HuH-7.5 (cell line): ENCODE measurements around the gene MORC2.

Source experiments
- DNase-seq: peaks from one replicate; pipeline ENCODE4 v3.0.0; 2011; ENCODE audit warnings: low spot score

Gene MORC2

DNA sequence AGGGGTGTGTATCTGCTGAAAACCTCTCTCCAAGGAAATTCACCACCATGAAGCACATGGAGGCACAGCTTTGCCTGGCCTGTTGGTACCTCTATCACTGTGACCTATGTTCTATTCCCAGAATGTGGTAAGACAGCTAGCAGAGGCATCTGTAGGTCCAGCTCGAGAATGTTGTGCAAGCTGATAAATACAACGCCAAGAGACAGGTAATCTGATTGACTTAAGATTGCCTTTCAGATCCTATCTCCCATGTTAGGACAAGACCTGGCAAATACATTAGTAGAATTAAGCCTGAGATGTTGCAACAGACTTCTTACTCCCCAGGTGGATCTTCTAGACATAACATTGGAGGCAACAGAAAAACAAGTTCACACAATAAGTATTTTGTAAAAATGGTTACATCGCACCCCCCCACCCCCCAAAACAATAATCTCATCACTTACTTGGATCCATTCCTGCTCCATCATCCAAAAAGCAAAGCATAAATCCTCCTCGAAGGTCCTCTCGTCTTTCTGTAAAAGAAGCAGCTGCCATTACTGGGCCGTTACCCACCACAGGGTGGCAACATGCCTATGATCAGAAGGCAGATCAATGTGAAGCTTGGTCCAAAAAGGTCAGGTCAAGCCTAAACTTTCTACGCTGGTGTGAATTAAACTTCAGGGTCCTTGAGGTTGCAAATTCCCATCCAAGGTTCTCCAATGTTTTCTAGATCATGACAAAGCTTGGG, 18.5 kb downstream of the MORC2 start:
- no peak for DNase-seq

DNA sequence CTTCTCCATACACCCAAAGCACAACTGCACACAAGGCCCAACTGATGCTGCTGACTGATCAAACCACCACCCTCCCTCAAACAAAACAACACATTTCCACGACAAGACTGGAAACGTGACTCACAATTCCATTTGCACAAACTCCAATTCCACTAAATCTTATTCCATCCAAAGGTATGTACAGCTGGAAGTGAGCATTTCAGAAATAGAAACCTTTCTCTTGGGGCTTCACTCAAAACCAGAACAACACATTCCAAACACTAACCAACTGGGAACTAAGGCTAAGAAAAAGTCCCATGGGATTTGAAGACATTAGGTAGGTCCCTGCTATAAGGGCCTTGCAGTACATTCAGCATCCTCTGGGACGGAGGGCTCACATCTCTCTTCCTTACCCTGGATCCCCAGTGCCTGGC, 19.6 kb downstream of the MORC2 start:
- DNase-seq: no peak

DNA sequence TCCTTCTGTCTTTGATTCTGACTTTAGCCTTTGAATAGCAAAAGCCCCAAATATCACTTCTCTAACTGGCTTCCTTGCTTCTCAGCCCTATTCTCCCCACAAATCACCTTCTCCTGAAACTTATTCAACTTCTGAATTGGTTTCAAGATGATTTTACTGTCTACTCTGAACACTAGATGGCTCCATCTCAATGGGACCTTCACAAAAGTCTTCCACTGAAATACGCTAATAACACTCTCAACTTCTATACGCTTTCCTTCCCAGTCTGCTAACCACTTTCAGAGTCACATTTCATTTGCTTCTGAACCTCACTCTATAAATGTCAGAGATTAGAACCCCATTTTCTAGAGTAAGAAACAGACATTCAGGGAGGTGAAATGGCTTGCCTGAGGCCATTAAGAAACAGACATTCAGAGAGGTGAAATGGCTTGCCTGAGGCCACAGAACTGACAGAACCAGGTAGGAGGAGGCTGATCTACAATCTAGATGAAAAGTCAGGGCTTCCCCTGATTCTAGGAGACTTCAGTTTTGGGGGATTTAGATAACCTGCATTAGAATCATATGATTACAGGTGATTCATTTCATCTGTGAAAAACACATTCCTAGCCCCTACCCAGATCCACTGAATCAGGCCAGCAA, 20.6 kb downstream of the MORC2 start:
- no peak for DNase-seq

DNA sequence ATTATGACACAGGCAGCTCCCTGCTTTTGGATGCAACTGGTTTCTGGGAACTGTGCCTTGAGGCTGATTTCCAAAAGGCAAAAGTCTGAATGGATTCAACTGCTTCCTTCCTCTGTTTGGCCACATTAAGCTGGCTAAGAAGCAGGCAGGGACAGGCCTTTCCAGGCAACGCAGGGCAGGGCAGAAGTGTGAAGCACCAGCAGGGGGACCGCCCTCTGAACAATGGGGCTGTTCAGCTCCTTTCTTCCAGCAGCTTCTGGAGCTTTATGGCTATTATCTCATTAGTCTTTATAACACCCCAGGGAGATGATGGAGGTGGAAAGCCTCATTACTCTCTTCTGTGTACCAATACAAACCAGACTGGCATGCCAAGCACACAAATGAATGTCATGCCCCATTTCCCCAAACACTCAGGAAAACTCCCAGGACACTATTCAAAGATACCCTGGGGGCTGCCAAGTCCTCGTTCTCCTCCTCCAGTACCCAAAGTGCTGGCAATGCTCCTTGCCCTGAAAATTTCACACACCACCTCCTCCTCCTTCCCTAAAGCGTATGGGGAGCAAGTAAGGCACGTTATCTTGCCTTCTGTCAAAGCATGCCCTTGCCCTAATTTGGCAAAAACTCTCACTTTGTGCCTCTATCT, 21.3 kb downstream of the MORC2 start:
- DNase-seq: no peak

DNA sequence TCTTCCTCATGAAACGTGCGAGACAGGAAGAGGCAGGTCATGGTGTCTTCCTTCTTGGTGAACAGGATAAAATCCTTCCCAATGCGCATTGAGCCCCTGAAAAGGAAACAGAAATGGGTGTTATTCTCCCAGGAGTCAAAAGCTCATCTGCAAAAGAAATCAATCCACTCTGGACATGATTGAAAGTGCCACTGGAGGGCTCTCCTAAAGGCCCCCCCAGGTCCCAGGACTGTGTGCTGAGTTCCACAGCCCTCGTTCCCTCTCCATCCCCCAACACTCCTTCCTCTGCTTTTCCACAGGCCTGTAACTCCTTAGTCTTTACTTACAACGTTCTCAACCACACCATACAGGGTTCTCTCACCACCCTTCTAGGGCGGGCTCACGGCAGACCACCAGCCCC, 22.2 kb downstream of the MORC2 start:
- no peak for DNase-seq

DNA sequence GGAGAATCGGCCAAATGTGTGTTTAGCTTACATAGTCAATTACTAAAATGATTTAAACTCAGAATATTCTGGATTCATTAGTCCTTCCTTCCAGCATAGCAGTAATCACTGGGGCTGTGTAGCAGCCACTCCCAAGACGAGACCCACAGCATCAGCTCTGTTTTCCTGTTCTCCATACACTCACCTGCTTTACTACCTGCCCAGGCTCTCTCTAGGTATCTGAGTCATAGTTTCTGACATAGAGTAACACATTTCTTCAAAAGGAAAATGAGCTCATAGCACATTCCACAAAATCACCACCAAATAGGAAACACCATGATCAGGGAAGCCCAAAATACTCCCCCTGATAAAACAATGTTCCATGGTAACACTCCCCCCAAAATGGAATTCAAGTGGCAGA, 22.9 kb downstream of the MORC2 start:
- DNase-seq: no peak

DNA sequence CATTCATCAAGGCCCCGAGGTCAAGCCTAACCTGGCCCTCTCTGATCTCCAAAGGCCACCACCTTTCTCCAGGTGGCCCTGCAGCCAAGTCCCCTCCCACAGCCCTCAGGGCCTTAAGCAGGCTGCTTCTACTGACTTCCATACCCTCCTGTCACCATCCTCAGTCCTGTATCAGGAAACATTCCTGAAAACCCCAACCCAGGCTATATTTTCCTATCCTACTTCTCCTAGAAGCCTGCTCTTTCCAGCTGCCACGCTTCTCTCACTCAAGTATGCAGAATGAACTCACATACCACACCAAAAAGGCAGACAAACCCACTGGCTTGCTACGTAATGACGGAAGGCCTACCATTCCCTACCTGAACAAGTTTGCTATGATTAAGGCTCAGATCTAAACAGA, 23.6 kb downstream of the MORC2 start:
- DNase-seq: no peak

DNA sequence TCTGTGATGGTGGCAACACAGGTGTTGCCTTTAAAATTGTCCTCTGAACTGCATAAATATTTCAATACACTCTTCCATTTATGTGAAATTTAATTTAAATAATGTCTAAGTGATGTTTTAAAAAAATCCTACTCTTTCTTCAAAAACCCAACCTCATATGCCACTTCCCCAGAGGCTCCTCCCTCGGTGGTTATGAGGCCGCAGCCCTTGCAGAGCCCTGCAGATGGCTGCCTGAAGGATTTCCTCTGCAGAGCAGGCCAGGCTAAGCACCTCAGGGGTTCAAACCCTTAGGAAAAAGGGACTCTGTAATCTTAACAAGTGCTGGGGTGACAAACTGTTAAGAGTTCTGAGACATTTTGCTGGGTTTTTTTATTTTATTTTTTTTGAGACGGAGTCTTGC, 25.2 kb downstream of the MORC2 start:
- no peak for DNase-seq

DNA sequence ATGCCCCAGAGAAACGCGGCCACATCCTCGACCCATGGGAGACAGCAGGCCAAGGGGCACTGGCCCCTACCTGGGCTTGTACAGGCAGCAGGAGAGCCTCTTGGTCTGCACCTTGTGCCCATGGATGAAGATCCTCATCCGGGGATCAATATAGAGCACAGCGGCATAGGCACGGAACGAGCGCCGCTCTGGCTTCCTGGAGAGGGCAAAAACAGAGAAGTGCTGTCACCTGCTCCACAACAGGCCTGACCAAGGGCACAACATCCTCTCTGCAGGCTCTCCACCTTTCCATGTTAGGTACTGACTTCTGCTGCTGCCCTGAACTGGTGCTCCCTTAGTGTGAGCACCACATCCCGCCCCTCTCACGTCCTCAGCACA, 27.2 kb downstream of the MORC2 start:
- no peak for DNase-seq

DNA sequence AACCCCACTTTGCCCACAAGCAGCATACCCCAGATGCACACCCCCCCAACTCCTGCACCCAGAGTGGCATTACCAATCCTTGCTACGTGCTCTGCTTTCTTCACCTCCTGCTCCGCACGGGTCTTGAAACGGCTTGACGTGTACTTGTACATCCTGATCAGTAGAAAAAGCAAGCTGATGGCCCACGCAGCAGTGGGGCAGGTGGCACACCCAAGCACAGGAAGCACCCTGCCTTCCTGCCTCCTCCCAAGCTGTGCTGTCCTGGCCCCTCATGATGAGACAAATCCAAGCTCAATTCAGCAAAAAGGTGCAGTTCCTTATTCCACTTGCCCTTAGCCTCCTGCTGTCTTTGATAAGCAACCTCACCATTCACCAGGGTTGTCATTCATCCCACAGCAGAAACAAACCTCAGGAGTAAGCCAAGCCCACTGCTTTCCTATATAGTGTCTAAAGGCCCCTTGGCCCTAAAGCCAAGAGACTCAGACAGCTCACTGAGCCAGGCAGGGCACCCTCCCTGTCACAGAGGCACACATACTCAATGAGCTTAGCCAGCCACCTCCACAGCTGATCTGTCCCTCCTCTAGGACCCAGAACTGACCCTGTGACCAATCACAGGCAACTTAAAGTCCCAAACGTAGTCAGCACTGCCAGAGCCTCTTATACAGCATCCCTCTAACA, 27.8 kb downstream of the MORC2 start:
- DNase-seq: no peak

DNA sequence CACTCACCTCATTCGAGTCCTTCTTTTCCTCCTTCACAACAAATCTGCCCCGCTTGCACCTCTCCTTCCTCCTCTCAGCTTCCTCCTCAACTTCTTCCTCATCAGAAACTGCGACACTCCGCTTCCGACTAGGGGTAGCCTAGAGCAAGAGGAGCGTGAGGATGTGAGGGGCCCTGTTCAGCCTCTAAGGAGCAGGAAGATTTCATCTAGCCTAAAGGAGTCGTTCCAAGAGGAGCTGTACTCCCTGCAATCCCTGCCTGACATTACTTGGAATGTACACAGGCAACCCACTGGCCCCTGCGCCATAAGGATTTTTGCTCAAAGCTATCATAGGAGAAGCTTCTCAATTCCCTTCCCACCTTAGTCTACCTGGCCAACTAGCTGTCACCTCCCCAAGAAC, 34.5 kb downstream of the MORC2 start:
- no peak for DNase-seq

DNA sequence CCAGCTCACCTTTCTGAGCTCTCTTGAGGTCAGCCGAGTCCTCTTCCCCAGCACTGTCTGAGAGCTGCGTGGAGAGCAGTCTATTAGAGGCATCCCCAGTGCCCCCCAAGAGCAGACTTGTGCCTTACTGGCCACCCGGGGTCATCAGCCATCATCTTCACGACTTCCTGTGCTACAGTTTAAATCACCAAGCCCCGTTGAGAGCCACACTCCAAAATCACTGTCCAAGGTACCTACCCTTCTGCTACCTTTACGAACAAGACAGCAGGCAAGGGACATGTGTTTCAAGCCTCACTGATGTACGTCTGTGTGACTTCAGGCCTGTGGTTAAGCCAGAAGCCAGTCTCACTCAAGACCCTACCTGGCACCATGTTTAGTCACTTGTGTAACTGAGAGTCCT, 35.1 kb downstream of the MORC2 start:
- DNase-seq: no peak

DNA sequence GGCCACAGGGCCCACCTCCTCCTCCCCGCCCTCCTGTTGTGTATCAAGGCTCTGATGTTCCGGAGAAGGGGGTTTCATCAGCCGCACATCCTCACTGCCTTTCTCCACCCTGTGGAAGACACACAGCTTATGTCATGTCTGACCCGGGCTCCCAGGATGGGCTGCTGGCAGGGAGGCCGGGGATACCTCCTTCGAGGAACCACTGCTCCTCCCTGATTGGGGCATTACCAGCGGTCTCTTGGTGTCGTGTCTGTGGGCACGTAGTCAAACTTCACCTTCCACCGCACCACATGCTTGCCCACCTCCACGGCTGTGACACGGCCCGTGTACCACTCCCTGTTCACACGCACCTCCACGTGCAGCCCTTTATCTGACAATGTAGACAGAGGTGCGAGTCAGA, 35.9 kb downstream of the MORC2 start:
- no peak for DNase-seq

DNA sequence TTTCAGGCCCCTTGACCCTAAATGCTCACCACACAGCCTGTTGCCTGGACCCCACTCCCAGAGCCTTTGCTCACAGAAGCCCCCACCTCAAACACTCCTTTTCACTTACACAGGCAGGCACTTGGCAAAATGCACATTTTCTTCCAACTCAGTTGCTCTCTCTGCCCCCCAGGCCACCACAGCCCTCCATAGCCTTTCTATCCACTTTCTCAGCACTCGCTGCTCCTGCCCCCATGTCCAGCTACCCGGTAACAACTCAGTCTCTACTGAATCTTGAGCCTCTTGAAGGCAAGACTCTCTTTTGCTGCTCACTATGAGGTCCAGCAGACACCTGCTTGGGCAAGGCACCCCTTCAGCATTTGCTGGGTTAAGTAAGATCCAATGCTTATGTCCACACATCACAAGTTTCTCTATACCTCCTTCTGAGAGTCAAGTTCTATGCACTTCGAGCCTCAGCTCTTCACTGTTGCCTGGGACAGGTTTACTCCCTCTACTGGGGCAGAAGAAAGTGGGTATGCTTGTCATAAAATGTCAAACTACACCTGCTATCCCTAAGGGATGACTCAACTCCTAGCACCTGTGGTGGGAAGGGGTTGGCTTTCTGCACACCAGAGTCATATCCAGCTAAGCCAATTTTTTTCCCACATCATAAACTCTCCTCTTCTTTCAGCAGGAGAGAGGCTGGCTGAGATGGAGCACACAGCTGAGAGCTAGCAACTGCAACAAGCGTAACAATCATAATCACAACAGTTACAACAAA, 36.9 kb downstream of the MORC2 start:
- no peak for DNase-seq

DNA sequence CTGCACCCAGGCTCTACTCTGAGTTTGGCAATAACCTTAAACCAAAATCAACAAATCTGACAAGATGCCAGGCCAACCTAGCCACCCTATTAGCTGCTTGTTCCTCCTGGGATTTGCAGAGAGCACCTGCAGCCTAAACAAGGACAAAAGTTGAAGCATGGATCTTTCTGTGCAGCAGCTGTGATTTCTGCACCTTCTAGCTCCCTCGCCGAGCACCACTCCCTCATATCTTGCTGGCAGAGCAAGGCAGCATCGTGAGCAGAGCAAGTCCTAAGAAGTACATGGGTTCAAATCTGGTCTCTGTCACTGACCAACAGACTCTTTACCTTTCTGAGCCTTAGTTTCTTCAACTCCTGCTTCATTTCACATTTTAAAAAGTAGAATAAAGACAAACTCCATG, 38.3 kb downstream of the MORC2 start:
- DNase-seq: no peak

DNA sequence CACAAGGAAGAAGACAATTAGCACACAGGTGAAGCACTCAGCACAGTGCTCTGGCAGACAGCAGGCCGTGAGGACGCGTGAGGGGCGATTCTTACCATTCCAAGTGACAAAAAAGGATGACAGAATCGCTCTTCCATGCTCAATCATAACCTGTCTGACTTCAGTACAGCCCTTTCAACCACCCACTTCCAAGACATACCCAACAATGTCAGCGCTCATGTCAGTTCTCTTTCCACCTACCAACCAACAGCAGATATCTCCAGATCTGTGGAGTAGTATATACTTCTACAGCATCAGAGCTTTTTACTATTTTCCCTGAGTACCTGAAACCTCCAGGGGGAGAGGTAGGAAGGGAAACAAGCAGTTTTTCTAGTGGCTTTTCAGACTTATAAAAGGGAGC, 40.2 kb downstream of the MORC2 start:
- DNase-seq: no peak

DNA sequence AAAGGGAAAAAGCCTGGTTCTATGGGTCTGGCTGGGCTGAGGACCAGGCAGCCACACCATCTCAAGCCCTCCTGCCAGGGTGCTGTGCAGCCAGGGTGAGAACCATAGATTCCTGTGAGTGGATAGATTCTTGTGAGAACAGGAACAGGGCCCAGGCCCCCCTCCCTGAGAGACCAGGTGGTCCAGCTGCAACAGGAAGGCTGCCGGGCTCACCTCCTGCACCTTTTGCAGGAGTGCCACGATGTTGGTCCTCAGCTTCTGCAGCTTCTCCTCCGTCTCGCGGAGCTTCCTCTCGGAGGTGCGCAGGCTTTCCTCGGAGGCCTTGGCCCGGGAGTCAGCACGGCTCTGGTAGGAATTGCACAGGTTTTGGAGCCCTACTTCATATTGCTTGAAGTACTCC, 40.8 kb downstream of the MORC2 start:
- no peak for DNase-seq

DNA sequence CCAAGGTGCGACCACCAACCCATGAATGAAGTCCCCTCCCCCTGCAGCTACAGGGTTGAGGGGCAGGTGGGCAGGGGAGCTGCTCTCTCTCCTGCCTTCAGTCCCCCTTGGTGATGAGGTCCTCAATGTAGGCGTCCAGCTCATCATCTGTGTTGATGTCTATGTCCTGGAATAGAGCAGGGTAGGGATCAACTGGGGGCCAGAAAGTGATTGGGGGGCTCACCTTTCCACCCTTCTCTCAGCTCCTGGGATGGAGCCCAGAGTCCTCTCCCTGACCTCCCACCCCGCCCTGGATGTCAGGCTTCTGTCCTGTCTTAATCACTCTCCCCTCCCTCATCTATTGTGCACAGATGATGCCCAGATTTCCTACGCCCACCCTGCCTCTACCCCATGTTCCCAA, 41.9 kb downstream of the MORC2 start:
- no peak for DNase-seq

DNA sequence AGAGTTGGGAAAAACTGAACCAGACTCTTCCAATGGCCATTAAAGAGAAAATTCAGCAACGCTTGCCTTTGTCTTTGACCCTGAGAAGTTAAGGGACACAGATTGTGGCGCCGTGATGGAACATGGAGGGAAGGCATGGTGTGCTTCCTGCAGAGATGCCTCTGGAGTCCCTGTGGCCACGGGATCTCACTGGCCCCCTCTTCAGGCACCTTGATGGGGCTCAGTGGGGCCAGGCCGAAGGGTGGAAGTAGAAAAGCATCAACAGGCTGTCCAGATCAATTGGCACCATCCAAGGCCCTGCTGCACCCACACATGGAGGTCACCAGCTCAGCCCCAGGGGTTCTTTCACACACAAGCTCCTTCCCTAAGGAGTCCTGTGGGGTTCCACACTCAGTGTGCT, 42.9 kb downstream of the MORC2 start:
- no peak for DNase-seq

DNA sequence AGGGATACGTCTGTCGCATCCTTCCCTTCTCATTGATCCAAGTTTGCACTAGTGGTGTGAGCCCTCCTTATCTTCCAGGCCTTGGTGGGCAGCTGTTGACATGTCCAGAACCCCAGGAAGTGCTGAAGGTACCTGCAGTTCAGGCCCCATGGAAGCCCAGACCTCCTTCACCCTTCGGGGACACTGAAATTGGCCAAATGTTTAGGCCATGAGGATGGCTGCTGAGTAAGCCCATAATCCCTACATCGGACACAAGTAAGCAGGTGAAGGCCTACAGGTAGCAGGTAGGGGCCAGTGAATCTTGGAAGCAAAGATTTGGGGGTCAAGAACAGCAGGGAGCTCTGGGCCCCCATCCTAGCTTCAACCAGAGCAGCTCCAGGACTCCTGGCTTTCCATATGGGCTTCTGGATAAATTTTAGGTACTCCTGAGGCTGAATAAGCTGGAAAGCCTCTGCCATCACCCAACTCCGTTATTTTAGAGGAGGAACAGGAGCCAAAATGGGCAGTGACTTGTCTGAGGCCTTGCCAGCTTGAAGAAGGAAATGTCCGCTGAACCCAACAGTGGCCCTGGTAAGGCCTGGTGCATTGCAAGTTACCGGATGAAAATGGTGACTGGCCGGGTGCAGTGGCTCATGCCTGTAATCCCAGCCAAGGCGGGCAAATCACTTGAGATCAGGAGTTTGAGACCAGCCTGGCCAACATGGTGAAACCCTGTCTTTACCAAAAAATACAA, 45.2 kb downstream of the MORC2 start:
- DNase-seq: no peak

DNA sequence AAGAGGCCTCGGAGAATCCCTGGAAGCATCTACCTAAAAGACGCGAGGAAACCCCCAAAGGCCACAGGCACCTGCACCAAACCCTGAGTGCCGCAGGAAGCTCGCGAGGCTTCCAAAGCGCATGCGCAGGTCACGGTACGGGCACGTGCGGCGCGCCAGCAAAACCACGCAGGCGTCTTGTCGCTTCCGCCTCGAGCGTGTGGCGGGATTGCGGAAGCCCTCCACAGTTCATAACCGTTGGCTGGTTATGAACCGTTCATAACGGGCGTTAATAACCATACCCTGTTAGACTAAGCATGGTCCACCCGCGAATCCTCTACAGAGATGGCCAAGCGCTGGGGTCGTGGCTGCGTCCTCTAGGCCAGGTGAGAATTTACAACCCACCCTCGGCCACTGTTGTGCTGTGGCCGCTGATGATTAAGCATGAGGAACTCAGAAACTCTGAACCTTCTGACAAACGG, 46.4 kb downstream of the MORC2 start:
- DNase-seq: peak; percentile 21

DNA sequence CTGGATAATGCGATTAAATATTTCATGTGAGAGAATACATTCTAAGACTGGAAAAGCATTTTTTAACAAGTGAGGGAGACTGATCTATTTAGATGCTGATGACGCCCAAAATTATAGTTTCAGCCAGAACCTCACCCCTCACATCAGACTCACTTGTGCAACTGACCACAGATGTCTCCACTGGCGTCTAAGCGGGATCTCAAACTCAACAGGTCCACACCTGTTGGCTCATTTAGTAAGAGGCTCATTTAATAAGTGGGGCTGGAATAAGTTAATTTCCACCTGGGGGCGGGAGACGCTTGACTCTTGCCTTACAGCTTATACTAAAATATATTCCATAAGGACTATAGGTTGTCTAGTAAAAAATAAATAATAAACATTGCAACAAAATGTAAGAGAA, 47.5 kb downstream of the MORC2 start:
- no peak for DNase-seq
